GM12872 (cell line): ENCODE results near the gene NME8.

Experiments
- TF ChIP-seq, protein P1 (sequence below): IDR thresholded peaks from 3 replicates; pipeline ENCODE4 v1.5.1; 2011; ENCODE audit warnings: low read depth, mild to moderate bottlenecking, low read length, moderate library complexity; ENCODE audit not compliant: insufficient read depth

NME8 gene

DNA sequence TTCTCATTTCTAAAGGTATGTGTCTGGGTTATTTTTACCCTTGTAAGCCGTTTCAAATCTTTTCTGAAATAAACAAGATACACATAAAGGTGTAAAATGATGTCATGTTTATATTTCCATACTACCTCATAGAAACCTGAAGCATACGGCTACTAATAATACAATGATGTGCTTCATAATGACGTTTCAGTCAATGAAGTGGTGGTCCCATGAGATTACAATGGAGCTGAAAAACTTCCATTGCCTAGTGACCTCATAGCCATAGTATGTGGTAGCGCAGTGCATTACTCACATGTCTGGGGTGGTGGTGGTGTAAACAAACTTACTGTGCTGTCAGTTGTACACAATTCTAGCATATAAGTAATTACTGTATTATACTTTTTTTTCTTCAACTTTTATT is 96.9 kb downstream of the NME8 start:
- TF ChIP-seq, protein P1, sequence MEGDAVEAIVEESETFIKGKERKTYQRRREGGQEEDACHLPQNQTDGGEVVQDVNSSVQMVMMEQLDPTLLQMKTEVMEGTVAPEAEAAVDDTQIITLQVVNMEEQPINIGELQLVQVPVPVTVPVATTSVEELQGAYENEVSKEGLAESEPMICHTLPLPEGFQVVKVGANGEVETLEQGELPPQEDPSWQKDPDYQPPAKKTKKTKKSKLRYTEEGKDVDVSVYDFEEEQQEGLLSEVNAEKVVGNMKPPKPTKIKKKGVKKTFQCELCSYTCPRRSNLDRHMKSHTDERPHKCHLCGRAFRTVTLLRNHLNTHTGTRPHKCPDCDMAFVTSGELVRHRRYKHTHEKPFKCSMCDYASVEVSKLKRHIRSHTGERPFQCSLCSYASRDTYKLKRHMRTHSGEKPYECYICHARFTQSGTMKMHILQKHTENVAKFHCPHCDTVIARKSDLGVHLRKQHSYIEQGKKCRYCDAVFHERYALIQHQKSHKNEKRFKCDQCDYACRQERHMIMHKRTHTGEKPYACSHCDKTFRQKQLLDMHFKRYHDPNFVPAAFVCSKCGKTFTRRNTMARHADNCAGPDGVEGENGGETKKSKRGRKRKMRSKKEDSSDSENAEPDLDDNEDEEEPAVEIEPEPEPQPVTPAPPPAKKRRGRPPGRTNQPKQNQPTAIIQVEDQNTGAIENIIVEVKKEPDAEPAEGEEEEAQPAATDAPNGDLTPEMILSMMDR, result no peak

GRCh38 chr7:37947138-37947940 is 98.9 kb downstream of the NME8 start:
- TF ChIP-seq, protein P1, result no peak

DNA sequence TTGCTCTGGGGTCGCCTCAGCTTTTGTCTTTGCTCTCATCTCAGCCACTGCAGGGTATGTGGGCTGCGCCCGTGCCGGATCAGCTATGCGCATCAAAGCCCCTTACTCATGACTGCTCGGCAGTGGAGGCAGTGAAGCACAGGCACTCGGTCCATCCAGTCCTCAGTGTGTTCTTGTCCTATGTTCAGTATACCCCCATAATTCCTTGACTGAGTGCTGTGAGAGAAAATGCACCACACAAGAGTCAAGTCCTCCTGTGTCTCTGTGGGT is 99.5 kb downstream of the NME8 start:
- TF ChIP-seq, protein P1, result no peak
